Fibroblast of the aortic adventitia (primary cell): Measurements from ENCODE around the gene LRRC72. TPM values are rescaled to one million over a fixed set of nuclear protein-coding genes. Genes with fewer than 3 reads are reported as not detected.

Source experiments
- DNase-seq: peaks from one replicate; pipeline ENCODE4 v3.0.0-alpha.2; 2010; ENCODE audit warnings: low read depth
- H3K4me3 ChIP-seq: 2 replicates; pipeline ENCODE4 v1.5.1; 2011; ENCODE audit warnings: low read depth, mild to moderate bottlenecking, control low read depth, low read length, moderate library complexity
- total RNA-seq: library from RNA; depleted of rRNA; stranded (reverse); fragments of >200 nt; gene quantifications from 2 replicates; pipeline ENCODE4 v1.2.3, GENCODE V29; 2012; ENCODE audit warnings: low replicate concordance
- TF ChIP-seq, protein P1 (sequence below): IDR thresholded peaks from 2 replicates; pipeline ENCODE4 v1.5.1; 2011; ENCODE audit warnings: mild to moderate bottlenecking, low read length, control low read depth, inconsistent platforms; ENCODE audit not compliant: insufficient read depth

LRRC72 gene
- total RNA-seq, 1 donor = not detected

DNA sequence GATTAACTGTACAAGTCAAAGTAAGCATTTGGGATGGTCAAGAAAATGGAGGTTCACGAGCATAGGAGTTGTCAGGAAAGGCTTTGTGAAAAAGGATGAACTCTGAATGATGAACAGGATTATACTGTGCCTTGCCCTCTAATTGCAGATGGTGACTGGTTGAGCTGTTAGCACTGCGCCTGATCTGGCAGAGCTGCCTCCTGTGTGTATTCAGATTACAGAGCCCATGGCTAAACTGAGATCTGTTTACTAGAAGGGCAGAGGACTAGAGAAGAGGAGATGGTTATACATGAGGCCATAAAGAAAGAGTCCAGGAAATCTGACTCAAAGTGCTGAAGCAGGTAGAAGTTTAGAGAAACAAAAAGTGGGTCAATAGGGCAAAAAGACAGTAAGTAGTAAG lies 29.7 kb downstream of the LRRC72 start:
- no peak overlapping the region for H3K4me3 ChIP-seq
- TF ChIP-seq, protein P1, sequence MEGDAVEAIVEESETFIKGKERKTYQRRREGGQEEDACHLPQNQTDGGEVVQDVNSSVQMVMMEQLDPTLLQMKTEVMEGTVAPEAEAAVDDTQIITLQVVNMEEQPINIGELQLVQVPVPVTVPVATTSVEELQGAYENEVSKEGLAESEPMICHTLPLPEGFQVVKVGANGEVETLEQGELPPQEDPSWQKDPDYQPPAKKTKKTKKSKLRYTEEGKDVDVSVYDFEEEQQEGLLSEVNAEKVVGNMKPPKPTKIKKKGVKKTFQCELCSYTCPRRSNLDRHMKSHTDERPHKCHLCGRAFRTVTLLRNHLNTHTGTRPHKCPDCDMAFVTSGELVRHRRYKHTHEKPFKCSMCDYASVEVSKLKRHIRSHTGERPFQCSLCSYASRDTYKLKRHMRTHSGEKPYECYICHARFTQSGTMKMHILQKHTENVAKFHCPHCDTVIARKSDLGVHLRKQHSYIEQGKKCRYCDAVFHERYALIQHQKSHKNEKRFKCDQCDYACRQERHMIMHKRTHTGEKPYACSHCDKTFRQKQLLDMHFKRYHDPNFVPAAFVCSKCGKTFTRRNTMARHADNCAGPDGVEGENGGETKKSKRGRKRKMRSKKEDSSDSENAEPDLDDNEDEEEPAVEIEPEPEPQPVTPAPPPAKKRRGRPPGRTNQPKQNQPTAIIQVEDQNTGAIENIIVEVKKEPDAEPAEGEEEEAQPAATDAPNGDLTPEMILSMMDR = no peak
- no peak for DNase-seq

DNA sequence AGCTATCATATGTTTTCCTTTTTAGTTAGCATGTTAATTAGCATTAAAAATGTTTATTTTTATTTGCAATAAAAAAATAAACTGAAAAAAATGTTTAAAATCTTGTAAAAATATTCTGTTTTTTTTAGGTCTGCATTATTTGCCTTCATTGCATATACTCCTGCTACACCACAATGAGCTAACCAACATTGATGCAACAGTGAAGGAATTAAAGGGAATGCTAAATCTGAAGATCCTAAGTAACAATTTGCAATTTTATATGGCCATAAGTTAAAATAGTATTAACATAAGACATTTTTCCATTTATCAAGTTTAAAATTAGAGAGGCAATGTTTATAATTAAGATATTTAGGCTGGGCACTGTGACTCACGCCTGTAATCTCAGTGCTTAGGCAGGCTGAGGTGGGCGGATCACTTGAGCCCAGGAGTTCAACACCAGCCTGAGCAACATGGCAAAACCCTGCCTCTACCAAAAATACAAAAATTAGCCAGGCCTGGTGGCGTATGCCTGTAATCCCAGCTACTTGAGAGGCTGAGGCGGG lies 32.2 kb downstream of the LRRC72 start:
- no peak overlapping the region for H3K4me3 ChIP-seq
- no peak for DNase-seq
- TF ChIP-seq, protein P1 = no peak

DNA sequence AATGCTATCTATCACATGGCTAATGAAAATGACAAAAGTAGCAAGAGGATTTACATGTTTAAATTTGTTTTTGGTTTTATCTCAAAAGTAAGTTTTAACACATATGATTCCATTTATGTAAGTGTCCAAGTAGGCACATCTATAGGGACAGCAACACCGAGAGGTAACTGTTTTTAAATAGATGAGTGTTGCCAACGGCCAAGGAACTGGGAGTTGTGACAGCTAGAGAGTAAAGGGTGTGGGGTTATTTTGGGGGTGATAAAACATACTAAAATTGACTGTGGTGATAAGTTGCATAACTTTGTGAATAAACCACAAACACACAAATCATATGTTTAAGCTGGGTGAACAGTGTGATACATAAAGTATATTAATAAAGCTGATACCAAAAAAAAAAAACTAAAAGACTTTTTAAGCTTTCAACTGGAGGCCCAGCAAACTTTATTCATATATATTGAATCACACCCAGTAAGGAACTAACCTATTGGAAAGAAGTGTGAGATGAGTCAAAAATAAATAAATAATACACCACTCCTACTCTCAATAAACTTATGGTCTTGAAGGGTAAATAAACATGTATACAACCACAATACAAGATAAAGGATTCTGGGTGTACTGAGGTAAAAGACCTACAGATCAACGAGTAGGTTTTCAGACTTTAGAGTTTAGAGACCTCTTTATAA lies 33.0 kb downstream of the LRRC72 start:
- no peak overlapping the region for H3K4me3 ChIP-seq
- no peak for DNase-seq
- TF ChIP-seq, protein P1 = no peak

DNA sequence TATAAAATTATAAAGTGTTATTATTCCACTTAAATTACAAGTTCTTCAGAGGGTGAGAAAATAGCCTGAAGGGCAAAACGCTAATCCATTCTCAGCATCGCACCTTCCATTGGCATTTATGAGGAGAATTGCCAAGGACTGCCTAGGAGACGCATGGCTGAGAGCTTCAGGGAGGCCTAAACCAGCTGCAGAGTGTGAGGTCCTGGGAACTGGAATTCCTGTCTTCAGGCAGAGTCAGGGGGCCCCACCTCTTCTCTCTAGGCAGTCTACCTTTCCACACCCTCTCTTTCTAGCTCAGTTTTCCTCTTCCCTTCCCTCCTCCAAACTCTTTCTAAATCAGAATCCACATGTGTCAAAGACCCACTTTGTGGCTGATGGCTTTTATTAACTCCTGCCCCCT lies 35.3 kb downstream of the LRRC72 start:
- TF ChIP-seq, protein P1 = no peak
- no peak overlapping the region for H3K4me3 ChIP-seq
- no peak for DNase-seq

DNA sequence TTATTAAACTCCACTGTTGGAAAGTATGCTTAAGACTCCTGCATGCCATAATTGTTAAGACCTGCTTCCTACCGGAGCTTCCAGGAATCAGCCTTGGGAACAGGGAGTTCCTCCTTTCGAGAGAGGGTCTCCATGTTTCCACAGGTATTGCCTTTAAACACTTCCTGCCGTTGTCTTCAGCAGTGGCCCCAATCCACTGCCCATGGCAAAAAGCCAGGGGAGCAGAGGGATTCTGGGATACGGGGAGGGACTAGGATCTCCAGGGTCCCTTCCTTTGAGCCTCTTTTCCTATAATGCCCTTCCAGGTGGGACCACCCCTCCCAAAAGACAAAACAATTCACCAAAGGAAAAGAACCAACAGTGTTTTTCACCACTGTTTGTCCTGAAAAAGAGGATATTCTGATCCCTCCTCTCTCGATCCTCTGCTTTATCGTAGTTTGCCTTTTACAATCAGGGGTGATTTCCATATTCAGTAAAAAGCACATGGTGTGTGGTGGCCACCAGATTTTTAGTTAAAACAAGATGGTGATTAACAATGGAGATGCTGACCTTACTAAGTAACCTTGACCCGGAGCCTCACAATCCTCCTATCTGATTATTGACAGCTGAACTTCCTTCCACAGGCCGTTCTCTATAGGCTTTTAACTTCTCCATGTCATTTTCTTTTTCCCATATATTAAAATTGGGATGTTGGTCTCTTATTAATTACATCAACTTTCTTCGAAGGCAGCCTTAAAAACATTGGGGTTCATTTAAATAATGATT lies 36.0 kb downstream of the LRRC72 start:
- TF ChIP-seq, protein P1 = no peak
- no peak for DNase-seq
- H3K4me3 ChIP-seq = no peak overlapping the region

DNA sequence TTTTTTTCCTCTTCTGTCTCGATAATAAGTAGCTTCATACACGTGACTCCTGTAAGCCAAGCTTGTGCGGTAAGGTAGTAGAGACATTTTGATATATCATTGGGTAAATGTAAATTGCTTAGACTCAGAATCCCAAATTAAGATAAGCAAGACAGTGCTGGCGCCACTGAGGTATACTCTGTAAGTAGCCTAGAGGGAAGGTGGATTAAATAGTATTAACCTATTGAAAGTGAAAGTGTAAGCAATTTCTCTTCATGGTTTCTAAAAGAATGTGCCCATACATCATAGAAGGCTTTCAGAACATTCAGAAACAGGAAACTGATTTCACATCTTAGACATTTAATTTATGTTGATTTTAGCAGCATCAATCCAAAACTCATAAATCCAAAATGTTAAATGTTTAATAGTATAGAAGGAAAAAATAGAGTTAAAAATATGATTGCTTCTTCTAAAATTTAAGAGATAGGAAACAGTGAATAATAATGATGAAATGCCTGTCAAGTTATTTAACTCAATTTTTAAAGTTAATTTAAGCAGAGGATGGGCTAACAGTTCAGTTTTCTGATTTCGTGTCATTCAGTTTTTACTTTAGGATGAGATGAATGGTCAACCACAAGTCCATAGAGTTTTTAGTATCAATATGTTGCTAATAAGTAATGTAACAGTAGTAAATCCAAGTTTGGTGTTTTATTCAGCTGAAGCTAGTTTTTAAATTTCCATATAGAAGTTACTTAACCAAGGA lies 36.8 kb downstream of the LRRC72 start:
- TF ChIP-seq, protein P1 = no peak
- DNase-seq = peak; percentile 12

More for the DNA sequence above, 36.8 kb downstream of the LRRC72 start:
- H3K4me3 ChIP-seq = no peak overlapping the region
